ENCODE data around the gene IGFBP4. TPM values are rescaled to one million over a fixed set of nuclear protein-coding genes. Genes with fewer than 3 reads are reported as not detected.
A peak's percentile ranks its signal among the peaks of the same experiment; 100 is the strongest.

The IGFBP4 gene
- total and polyA plus RNA-seq, 7 donors = 44.2 to 106 (median 65.1) TPM

DNA sequence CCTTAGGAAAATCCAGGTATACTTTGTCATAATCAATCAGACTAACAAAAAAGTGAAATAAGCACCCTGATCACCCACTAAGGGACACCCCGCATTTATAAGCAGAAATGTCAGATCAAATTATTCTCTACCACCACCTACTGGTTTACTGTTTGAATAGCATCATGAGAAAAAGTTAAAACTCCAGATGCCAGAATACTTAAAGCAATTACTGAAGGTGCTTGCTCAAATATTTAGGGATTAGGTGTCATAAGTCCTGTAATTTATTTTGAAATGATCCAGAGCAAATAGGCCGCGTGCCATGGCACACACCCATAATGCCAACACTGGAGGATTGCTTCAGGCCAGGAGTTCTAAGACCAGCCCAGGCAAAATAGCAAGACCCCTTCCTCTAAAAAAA is 27.9 kb upstream of the IGFBP4 start:
- no peak for ATAC-seq
- no peaks in the 10 kb centered on the region for H3K9me3 ChIP-seq
- H3K27me3 ChIP-seq (ENCODE audit: insufficient read depth in 3 of 3, low read length in 2 of 3) = peaks cover 0 to 6% (median 0%) of the 10 kb centered on the region in 3 donors
- H3K4me3 ChIP-seq = no peak overlapping the region
- peaks cover 5% of the 10 kb centered on the region for H3K4me1 ChIP-seq
- intact Hi-C loops (cut with DNase I) = loop anchor here in 1 of 2 donors (2.0 kb wide), 1 partner anchor 53 kb away; no protein-coding TSS in a partner anchor
- no peak for DNase-seq
- H3K36me3 ChIP-seq (ENCODE audit: insufficient read depth in 1 of 2, low read depth in 1 of 2) = no peaks in the 10 kb centered on the region
- H3K27ac ChIP-seq = no peak overlapping the region
- WGBS, 3 donors = 29 to 32% (median 31%) methylated on average over 3 of the region's 3 CpGs
- TF ChIP-seq, protein P1, sequence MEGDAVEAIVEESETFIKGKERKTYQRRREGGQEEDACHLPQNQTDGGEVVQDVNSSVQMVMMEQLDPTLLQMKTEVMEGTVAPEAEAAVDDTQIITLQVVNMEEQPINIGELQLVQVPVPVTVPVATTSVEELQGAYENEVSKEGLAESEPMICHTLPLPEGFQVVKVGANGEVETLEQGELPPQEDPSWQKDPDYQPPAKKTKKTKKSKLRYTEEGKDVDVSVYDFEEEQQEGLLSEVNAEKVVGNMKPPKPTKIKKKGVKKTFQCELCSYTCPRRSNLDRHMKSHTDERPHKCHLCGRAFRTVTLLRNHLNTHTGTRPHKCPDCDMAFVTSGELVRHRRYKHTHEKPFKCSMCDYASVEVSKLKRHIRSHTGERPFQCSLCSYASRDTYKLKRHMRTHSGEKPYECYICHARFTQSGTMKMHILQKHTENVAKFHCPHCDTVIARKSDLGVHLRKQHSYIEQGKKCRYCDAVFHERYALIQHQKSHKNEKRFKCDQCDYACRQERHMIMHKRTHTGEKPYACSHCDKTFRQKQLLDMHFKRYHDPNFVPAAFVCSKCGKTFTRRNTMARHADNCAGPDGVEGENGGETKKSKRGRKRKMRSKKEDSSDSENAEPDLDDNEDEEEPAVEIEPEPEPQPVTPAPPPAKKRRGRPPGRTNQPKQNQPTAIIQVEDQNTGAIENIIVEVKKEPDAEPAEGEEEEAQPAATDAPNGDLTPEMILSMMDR (IDR thresholded peaks at IDR 0.05) = peak; percentile 61

DNA sequence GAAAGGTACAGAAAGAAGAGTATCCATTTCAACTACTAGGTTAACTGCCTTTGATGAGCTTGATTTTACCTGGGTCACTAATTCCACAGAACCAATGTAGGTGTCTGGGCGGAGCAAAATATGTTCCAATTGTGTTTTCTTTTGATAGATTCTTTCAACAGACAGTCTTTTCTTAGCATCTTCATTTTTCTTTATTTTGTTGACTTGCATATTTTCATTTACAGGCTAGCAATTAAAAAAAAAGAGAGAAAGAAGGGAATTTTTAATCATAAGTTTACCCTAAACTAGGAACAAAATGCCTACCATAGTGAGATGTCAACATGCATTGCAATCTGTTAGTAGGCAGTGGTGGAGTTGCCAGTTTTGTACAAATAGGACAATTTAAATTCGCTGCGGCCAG is 26.6 kb upstream of the IGFBP4 start:
- Histone ChIP-seq H3K27me3 (ENCODE audit: insufficient read depth in 3 of 3, low read length in 2 of 3) (peaks cover 0 to 6% (median 0%) of the 10 kb centered on the region in 3 donors), H3K27ac (no peak overlapping the region), H3K9me3 (no peaks in the 10 kb centered on the region), H3K36me3 (ENCODE audit: insufficient read depth in 1 of 2, low read depth in 1 of 2) (no peaks in the 10 kb centered on the region), H3K4me1 (peaks cover 5% of the 10 kb centered on the region), H3K4me3 (no peak overlapping the region)
- DNase-seq (no peak), ATAC-seq (no peak)
- intact Hi-C loops (cut with DNase I) = loop anchor here in 1 of 2 donors (2.0 kb wide), 1 partner anchor 114 kb away; no protein-coding TSS in a partner anchor
- TF ChIP-seq, protein P1 (IDR thresholded peaks at IDR 0.05) = no peak
- 36 to 43% (median 39%) methylated on average over 3 of the region's 3 CpGs for WGBS, 3 donors

DNA sequence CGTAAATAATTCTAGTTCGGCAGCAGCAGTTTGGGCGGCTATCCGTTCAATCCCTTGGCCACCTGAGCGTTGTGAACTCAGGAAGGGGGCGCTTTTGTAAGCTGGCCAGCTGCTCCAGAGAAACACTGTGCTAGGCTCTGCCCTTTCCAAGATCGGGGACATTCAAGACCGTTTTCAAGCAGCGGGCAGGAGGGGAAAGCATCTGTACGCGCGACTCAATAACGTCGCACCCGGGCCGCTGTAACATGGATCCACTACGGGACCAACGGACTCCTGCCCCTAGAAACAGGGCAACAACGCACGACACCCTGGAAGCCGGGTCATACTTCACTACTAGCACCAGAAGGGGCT is 26.0 kb upstream of the IGFBP4 start:
- intact Hi-C loops (cut with DNase I) = loop anchor here in 1 of 2 donors (2.0 kb wide), 1 partner anchor 114 kb away; no protein-coding TSS in a partner anchor
- H3K27ac ChIP-seq = no peak overlapping the region
- DNase-seq (no peak), ATAC-seq (no peak)
- H3K4me1 ChIP-seq = peaks cover 5% of the 10 kb centered on the region
- no peaks in the 10 kb centered on the region for H3K36me3 ChIP-seq (ENCODE audit: insufficient read depth in 1 of 2, low read depth in 1 of 2)
- peak overlapping the region; percentile 69 for H3K4me3 ChIP-seq
- WGBS, 3 donors = 1% methylated on average over 21 of the region's 21 CpGs
- H3K27me3 ChIP-seq (ENCODE audit: insufficient read depth in 3 of 3, low read length in 2 of 3) = peaks cover 0 to 6% (median 0%) of the 10 kb centered on the region in 3 donors
- TF ChIP-seq, protein P1 (IDR thresholded peaks at IDR 0.05) = no peak
- no peaks in the 10 kb centered on the region for H3K9me3 ChIP-seq

DNA sequence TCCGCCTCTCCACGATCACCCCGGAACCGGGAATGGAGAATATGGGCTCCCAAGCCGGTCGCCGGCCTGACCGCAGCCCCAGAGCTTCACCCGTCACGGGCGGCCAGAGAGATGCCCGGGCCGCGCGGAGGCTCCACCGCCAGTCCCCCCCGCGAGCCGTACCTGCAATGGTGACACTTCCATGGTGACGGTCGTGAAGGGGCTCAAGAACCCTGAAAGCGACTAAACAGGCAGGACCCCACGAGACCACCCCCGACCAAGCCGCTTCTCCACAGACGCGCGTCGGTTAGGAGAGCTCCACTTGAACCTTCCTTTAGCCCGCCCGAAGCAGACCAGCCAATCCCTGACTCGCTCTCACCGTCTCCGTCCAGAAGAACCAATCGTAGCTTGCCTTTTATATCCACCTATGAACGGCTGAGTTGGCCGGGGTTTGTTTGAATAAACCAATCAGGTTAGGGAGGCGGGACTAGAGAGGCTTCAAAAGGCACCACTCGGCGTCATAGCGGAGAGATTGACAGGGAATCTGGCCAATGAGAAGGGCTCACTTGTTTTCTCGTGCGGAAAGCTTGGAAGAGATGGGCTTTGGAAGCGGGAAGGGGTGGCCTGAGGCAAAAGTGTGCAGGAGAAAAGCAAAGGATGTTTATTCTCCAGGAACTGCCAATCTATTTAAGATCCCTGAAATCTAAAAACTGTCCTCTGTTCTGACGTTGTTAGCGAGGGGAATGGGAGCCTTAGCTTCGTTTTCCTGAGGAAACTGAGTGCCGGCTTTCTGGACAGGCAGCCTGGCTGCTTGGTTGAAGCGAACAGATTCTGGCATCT is 25.4 kb upstream of the IGFBP4 start, which contains the start of gene TOP2A:
Gene TOP2A (minus strand): TSS at position 288 of the 819 bp plus-strand sequence. CDS start 105 bp downstream, at position 183.
- H3K36me3 ChIP-seq (ENCODE audit: insufficient read depth in 1 of 2, low read depth in 1 of 2) = no peaks in the 10 kb centered on the region
- H3K9me3 ChIP-seq = no peaks in the 10 kb centered on the region
- peak within 1 kb of the TSS; percentile 69 for H3K4me3 ChIP-seq
- intact Hi-C loops (cut with DNase I) = loop anchor here in 1 of 2 donors (2.0 kb wide), 1 partner anchor 115 kb away; no protein-coding TSS in a partner anchor
- peak within 1 kb of the TSS; percentile 14 for H3K27ac ChIP-seq
- H3K4me1 ChIP-seq = peaks cover 5% of the 10 kb centered on the region
- TF ChIP-seq, protein P1 (IDR thresholded peaks at IDR 0.05) = no peak
- H3K27me3 ChIP-seq (ENCODE audit: insufficient read depth in 3 of 3, low read length in 2 of 3) = peaks cover 0 to 6% (median 0%) of the 10 kb centered on the region in 3 donors
- DNase-seq (peak; percentile 89 to 93), ATAC-seq (peak; percentile 100)
- 0 to 1% (median 1%) methylated on average over 49 of the region's 49 CpGs for WGBS, 3 donors

All from psoas muscle (tissue), 8 donors.